PFSK-1 (cell line): Measurements from ENCODE around the gene SOWAHB.

Experiments used
- POLR2AphosphoS5 ChIP-seq: IDR thresholded peaks from 2 replicates; pipeline ENCODE4 v1.6.1; 2012; ENCODE audit warnings: low read depth, mild to moderate bottlenecking, control low read depth, low read length, moderate library complexity
- SIN3A ChIP-seq: IDR thresholded peaks from 2 replicates; pipeline ENCODE4 v1.6.1; 2012; ENCODE audit warnings: mild to moderate bottlenecking, low read length, moderate library complexity, borderline replicate concordance; ENCODE audit not compliant: insufficient read depth
- TAF1 ChIP-seq: IDR thresholded peaks from 2 replicates; pipeline ENCODE4 v1.6.1; 2012; ENCODE audit warnings: low read length, control low read depth, borderline replicate concordance; ENCODE audit not compliant: insufficient read depth
- TF ChIP-seq, protein P1 (sequence below), 2 experiments: IDR thresholded peaks; 2 replicates each; pipeline versions ENCODE4 v1.6.1 to v1.8.0; 2011 to 2012; ENCODE audit warnings: low read depth in 2 of 2, low read length in 2 of 2, control low read depth in 1 of 2, inconsistent platforms in 1 of 2, mild to moderate bottlenecking in 1 of 2, moderate library complexity in 1 of 2; ENCODE audit not compliant: insufficient read depth in 1 of 2

DNA sequence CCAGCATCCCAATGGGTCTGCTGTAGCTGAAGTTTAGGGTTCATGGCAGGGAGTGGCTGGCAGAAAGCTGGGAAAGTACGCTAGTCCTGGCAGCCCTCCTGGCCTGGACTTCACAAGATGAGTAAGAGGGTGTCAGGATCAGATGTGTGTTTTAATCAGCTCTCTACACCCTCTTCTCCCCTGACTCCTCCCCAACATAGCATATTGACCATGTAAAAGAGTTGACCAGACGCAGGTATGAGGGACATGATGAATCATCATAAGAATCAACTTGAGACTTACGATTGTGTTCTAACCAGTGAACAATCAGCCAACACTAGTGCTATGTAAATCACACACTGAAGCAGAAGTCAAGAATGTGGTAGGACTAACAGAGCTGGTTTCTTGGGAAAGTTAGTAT lies 5.3 kb downstream of the SOWAHB start:
- TF ChIP-seq POLR2AphosphoS5 (no peak), SIN3A (no peak), TAF1 (no peak)
- TF ChIP-seq, protein P1, sequence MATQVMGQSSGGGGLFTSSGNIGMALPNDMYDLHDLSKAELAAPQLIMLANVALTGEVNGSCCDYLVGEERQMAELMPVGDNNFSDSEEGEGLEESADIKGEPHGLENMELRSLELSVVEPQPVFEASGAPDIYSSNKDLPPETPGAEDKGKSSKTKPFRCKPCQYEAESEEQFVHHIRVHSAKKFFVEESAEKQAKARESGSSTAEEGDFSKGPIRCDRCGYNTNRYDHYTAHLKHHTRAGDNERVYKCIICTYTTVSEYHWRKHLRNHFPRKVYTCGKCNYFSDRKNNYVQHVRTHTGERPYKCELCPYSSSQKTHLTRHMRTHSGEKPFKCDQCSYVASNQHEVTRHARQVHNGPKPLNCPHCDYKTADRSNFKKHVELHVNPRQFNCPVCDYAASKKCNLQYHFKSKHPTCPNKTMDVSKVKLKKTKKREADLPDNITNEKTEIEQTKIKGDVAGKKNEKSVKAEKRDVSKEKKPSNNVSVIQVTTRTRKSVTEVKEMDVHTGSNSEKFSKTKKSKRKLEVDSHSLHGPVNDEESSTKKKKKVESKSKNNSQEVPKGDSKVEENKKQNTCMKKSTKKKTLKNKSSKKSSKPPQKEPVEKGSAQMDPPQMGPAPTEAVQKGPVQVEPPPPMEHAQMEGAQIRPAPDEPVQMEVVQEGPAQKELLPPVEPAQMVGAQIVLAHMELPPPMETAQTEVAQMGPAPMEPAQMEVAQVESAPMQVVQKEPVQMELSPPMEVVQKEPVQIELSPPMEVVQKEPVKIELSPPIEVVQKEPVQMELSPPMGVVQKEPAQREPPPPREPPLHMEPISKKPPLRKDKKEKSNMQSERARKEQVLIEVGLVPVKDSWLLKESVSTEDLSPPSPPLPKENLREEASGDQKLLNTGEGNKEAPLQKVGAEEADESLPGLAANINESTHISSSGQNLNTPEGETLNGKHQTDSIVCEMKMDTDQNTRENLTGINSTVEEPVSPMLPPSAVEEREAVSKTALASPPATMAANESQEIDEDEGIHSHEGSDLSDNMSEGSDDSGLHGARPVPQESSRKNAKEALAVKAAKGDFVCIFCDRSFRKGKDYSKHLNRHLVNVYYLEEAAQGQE (IDR thresholded peaks at IDR 0.05; ENCODE audit: insufficient read depth in 1 of 2, low read depth in 2 of 2, low read length in 2 of 2), result no peak
